Neural progenitor cell (in vitro differentiated cells): ENCODE data around the gene ATAD2B.

Source experiments
- CTCF ChIP-seq: fragments of 200-600 bp; sonication (generic); IDR thresholded peaks from 2 replicates; pipeline ENCODE4 v1.5.1; 2017; ENCODE audit warnings: antibody characterized with exemption, mild to moderate bottlenecking
- EZH2 ChIP-seq: fragments of 200-600 bp; sonication (generic); IDR thresholded peaks from 2 replicates; pipeline ENCODE4 v1.6.1; 2017; ENCODE audit warnings: antibody characterized with exemption, mild to moderate bottlenecking, moderate library complexity
- EZH2phosphoT487 ChIP-seq: fragments of 200-600 bp; sonication (generic); IDR thresholded peaks from 2 replicates; pipeline ENCODE4 v1.6.1; 2017; ENCODE audit warnings: antibody characterized with exemption

GRCh38 chr2:23836971-23837565, 89.9 kb downstream of the ATAD2B start:
- TF ChIP-seq CTCF (no peak), EZH2phosphoT487 (no peak), EZH2 (no peak)
